GM18502 (cell line): ENCODE data around the gene KRT81.
"Not testable (repeated sequence)": the region's sequence is repeated elsewhere in the genome, so short reads cannot be mapped to it uniquely, and the experiment has no call there.

ENCODE experiments used
- ATAC-seq: cut with Tn5 transposase; IDR thresholded peaks from one replicate; pipeline ENCODE4 v1.9.1; 2021; ENCODE audit warnings: mild to moderate bottlenecking; ENCODE audit not compliant: unreplicated experiment, poor library complexity

The KRT81 gene

GRCh38 chr12:52256584-52256935 is 34.8 kb downstream of the KRT81 start:
- no peak for ATAC-seq

DNA sequence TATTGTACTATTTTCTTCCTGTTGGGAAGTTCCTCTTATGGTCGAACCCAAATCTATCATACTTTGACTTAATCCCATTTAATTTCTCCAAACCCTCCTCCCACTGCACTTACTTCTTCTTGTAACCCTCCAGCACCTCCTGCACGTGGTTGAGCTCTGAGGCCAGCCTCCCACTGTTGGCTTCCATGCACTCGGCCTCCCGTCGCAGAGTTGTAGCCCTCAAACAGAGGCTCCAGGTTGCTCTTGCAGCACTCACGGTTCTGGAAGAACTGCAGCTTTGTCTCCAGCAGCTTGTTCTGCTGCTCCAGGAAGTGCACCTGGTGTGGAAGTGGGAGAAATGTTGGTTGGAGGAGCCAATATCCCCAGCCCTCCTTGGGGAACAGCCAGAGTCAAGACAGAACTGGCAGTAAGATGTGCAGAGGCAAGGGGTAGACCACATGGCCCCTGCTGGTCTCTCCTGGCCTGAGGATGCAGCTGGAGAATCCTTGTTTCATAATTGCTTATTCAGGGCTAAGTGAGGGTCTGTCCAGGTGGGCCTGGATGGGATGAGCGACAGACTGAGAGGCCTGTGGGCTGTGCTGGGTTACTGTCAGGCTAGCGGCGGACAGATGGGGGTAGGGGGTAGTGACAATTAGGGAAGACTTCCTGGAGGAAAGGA is 35.3 kb downstream of the KRT81 start:
- ATAC-seq, result no peak

DNA sequence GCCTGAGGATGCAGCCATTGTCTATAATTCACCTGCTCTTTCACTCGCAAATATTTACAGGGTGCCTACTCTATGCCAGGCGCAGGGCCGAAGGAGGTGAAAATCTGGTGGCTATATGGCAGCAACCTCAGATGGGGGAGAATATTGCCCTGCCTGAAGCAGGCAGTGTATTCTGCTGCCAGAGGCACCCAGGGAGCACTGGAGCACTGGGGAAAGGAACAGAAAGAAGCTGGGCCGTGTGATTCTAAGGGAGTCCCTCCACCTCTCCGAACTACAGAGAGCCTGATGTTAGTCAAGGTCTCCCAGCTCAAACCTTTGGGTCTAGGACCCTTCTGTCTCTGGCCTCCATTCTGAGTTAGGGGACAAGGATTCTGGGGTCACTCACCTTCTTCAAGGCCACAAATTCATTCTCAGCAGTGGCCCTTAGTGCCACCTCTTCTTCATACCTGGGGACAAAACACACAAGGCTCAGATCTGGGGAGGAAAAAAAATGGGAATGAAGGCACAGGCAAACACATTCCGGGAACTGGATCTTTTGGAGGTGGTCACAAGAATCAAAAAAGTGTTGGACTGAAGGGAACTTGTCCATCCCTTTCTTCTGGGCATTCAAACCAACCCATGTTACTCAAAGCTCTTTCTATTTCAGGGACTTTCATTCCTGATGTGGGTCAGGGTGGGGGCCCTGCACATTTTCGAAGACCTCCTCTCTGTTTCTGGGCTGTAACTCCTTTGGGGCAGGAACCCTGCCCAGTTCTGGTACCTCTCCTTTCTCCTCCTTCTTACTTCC is 36.2 kb downstream of the KRT81 start:
- ATAC-seq, result no peak

DNA sequence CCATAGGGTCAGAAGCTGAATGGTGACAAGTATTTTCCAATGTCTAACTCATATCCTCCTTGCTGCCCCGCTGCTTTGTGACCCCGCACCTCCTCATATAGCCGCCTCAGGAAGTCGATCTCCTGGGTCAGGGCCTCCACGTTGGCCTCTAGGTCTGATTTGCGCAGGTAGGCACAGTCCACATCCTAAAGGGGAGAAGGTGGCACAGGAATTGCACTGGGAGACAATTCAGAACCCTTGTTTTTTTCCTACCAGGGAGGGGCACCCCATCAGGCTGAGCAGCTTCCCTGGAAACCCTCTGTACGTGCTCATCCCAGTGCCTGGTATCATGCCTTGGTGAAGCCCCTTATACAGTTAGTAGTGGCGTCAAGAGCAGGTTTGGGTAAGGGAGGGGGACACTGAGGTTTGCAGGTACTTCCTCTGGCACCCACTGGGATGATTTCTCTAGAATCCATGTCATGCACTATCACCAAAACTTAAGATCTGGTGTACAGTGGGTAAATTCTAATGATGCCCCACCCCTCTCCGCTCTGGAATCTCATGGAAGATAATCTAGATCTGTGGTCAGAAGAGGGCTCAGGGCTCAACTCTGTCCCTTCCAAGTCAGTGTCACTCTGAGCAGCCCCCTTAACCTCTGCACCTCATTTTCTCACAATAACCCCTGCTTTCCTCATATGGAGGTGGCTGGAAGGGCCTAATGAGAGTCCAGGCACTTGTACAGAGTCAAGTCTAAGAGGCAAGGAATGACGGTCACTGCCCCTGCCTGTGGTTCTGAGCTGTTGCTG is 37.0 kb downstream of the KRT81 start:
- no peak for ATAC-seq

DNA sequence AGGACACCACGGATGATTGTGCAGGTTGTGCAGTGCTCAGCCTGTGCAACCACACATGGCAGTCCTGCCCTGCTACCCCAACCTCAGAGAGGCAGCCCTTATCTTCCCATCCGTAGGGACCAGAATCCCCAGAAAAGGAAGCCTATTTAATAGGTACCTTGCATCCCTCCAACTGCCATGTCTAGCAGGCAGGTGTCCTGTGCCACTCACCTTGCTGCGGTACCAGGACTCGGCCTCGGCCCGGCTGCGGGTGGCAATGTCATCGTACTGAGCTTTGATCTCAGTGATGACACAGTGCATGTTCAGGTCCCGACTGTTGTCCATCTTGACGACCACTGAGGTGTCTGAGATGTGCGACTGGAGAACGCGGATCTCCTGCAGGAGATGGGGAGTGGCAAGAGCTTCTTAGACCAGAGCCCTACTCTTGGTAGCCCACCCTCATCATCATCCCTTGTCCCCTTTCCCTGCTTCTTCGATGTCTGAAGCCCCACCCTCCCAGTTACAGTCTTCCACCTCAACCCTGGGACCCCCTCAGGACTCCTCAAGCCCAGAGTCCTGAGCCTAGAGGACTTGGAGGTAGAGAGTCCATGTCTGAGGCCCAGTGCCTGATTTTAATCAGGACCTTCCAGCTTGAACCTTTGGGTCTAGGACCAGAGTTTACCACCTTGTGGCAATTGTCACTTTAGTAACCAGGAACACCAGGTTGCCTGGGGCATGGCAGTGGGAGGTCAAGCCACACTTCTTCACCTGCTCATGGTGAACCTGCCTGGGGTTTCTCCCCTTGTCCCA is 37.7 kb downstream of the KRT81 start:
- ATAC-seq, result no peak

GRCh38 chr12:52252728-52253343 is 38.5 kb downstream of the KRT81 start:
- ATAC-seq, result no peak

GRCh38 chr12:52252175-52252615 is 39.1 kb downstream of the KRT81 start:
- not testable (repeated sequence) for ATAC-seq

GRCh38 chr12:52251367-52252051 is 39.8 kb downstream of the KRT81 start:
- ATAC-seq, result no peak

DNA sequence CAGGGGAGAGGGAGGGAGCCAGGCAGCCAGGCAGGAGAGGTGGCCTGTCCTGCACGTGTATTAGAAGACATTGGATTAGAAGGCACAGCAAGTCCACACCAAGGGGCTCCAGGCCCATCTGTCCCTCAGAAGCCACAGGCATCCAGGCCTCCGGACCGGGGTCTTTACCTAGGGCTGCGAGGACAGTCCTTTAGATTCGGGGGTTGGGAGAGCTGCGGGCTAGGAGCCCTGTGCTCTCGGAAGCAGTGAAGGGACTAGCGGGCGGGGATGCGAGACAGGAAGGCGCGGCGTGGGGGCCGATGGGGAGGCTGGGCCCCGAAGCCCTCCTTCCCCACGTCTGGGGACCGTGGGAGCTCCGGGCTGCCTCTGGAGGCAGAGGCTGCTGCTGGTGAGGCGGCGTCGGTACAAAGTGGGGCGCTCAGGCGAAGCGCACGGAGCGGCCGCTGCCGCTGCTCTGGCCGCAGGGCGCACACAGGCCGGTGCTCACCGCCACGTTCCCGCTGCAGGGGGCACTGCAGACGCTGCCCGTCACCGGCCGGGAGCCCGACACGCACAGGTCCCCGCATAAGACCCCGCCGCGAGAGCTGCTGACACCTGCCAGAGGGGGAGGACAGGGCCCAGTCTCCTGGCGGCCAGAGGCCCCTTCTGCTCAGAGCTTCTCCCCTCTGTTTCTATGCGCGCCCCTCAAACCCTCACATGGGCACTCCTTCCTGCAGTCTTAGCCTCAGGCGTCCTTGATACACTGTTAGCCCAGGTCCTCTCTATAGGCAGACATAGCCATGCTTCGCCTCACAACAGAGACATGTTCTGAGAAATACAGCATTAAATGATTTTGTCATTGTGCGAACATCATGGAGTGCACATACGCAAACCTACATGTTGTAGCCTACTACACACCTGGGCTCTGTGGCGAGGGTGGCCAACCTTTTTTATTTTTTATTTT is 41.0 kb downstream of the KRT81 start:
- ATAC-seq, result no peak

- no peak for ATAC-seq
Measured at GRCh38 chr12:52249511-52250047, 41.8 kb downstream of the KRT81 start.

DNA sequence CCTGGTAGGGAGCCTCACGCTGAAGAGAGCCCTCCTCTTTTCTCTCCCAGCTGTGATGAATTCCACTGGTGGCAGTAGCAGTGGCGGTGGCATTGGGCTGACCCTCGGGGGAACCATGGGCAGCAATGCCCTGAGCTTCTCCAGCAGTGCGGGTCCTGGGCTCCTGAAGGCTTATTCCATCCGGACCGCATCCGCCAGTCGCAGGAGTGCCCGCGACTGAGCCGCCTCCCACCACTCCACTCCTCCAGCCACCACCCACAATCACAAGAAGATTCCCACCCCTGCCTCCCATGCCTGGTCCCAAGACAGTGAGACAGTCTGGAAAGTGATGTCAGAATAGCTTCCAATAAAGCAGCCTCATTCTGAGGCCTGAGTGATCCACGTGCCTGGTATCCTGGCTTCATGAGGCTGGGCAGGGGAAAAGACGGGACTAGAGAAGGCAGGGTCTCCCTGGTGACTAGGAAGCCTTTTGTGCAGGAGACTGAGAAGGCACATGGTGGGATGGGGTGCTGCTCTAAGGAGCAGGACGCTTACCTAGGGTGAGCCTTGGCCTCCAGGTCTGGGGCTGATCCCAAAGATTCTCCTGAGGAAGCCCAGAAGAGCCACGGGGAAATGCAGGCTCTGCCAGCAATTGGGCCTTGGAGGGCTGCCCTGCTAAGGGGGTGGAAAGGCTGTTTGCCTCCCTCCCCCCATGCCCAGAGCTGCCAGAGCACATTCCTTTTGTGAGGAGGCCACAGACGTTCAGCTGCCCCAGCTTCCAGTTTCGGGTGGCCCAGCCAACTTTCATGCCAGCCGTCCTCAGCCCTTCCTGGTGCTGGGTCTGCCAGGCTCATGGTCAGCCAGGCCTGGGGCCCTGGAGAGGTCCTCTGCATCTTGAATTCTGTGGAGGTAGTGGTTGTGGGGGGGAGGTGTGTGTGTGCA is 42.5 kb downstream of the KRT81 start:
- ATAC-seq, result no peak

DNA sequence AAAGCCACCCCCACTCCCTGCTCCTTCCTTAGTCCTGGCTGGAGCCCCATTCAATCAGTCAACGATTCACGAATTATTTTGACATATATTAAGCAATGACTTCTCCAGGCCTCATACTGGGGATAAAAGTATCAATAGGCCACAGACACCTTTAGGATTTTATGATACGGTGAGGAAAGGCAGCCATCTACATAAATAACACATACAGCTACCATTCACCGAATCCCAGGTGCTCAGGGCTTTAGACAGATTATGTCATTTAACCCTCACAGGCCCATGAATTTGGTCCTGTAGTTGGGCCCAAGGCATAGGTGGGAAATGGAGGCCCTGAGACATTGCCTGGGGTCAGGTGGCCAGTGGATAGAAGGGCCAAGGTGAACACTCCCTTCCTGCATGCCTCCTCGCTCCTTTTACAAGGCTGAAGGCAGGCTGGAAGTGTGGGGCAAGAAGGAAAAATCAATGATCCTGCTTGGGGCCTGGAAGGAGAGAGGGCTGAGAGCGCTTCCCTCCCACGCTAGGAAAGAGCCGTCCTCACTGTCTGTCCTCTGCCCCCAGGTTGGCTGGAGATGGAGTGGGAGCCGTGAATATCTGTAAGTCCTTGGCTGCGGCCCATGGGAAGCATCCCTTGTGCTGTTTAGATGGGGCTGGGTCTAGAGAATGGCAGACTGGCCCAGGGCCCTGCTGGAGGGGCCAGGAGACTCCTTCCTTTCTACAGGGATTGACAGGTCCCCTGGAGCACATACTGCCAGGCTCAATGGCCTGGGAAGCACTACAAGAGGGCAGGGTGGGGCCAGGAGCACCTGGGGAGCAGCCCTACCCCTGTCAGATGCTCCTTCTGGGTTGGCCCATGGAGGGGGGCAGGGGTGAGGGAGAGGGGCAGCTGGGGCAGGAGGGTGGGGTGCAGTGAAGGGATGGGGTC is 43.5 kb downstream of the KRT81 start:
- no peak for ATAC-seq

GRCh38 chr12:52246720-52247621 is 44.4 kb downstream of the KRT81 start:
- ATAC-seq, result no peak

DNA sequence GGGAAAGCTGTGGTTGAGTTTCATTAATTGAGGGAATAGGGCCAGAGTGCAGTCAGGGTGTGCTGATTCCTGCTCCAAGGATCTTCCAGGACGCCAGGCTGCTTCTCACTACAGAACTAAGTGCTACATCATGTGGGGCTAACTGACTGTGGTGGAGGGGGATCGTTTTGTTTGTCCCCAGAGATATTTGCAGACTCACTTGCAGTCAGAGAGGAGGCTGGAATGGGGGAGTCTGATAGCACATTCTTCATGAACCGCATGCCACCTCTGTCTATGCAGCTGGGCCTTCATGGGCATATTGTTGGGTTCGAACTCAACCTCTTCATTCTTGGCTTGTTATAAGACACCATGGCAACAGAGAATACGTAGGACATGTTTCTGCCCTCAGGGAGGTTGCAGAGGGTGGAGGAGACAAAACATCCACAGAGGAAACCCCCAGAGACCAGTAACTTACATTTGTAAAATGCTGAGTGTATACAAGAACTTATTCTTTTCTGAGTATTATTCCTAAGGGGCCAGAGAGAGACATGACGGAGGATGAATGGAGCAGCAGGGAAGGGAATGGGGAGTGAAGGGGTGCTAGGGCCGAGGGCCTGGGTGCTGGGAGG is 45.3 kb downstream of the KRT81 start:
- ATAC-seq, result no peak
